ENCODE results near the gene SARM1. TPM values are rescaled to one million over a fixed set of nuclear protein-coding genes. Genes with fewer than 3 reads are reported as not detected.

SARM1 gene
- total and polyA plus RNA-seq, 2 of the 13 experiments (the other 11 are each of a cell fraction or from before 2014, with no cell fraction given): 0.73 to 0.86 TPM

DNA sequence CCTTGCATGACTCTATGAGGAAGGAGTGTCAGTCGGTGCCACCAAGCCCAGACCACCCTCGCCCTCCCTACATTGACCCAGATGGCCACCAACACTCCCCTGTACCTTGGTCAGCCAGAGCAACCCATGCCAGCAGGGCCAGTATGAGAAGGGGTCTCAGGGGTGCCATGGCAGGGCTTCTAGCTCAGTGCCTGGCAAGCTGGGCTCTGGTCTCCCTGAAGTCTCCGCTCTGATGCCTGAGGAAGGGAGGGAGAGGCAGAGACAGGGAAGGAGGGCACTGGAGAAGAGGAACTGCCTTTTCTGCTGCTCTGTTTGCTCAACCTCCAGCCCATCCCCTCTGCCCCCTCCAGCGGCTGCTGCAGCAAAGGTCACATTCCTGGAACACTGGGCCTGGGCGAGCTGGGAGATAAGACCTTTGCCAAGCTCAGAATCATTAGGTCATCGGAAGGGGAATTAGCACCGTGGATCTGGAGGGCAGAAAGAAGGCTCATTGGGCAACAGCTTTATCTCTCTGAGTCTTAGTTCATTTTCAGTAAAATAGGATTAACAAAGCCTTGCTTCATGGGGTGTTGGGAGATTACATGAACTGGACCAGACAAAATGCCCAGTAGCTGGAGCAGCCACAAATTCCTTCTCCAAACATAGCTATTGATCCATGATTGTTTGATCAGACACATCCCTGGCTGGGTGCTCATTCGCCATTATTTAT lies 1.3 kb upstream of the SARM1 start, which contains the start of gene VTN (continued):
- TF ChIP-seq CEBPB (IDR thresholded peaks at IDR 0.05; ENCODE audit: borderline replicate concordance, low read depth, low read length) (peak; percentile 91), ZFP1 (CRISPR knock-in tag; IDR thresholded peaks at IDR 0.05) (0 out of 2 replicates have a peak, but pooled peaks have one; percentile 37), ZNF232 (CRISPR knock-in tag; IDR thresholded peaks at IDR 0.05; ENCODE audit: borderline replicate concordance) (peak; percentile 86; the same call in 1 of the 2 replicates), ZNF317 (CRISPR knock-in tag; IDR thresholded peaks at IDR 0.05) (peak; percentile 35; the same call in 1 of the 2 replicates), SP140L (CRISPR knock-in tag; IDR thresholded peaks at IDR 0.05; ENCODE audit: borderline replicate concordance) (0 out of 2 replicates have a peak, but pooled peaks have one; percentile 67), KLF6 (CRISPR knock-in tag; IDR thresholded peaks at IDR 0.05) (peak; percentile 47; the same call in 1 of the 2 replicates), ZNF337 (CRISPR knock-in tag; IDR thresholded peaks at IDR 0.05; ENCODE audit: borderline replicate concordance, low read depth) (peak; percentile 67; the same call in 1 of the 2 replicates), ZNF572 (CRISPR knock-in tag; IDR thresholded peaks at IDR 0.05) (peak; percentile 64; the same call in 1 of the 2 replicates), POLR2A (IDR thresholded peaks at IDR 0.05; ENCODE audit: insufficient read depth in 1 of 2, low read depth in 2 of 2, low read length in 2 of 2) (peak; percentile 52 to 82; a peak in 3 of 4 replicates), ZNF792 (CRISPR knock-in tag; IDR thresholded peaks at IDR 0.05) (peak; percentile 66; the same call in 1 of the 2 replicates), SP5 (CRISPR knock-in tag; IDR thresholded peaks at IDR 0.05; ENCODE audit: borderline replicate concordance, low read depth) (peak; percentile 94), ZNF766 (CRISPR knock-in tag; IDR thresholded peaks at IDR 0.05; ENCODE audit: borderline replicate concordance) (0 out of 2 replicates have a peak, but pooled peaks have one; percentile 45), ZNF329 (CRISPR knock-in tag; IDR thresholded peaks at IDR 0.05; ENCODE audit: low read depth) (no peak), HMG20A (CRISPR knock-in tag; IDR thresholded peaks at IDR 0.05; ENCODE audit: borderline replicate concordance) (peak; percentile 85), KLF12 (CRISPR knock-in tag; IDR thresholded peaks at IDR 0.05; ENCODE audit: borderline replicate concordance) (peak; percentile 73; the same call in 1 of the 2 replicates), ZNF749 (CRISPR knock-in tag; IDR thresholded peaks at IDR 0.05; ENCODE audit: borderline replicate concordance) (0 out of 2 replicates have a peak, but pooled peaks have one; percentile 25), MYC (CRISPR knock-in tag; IDR thresholded peaks at IDR 0.05; ENCODE audit: borderline replicate concordance) (peak; percentile 70), HIVEP1 (CRISPR knock-in tag; IDR thresholded peaks at IDR 0.05) (peak; percentile 76; the same call in 1 of the 2 replicates)
- TF ChIP-seq, protein P1, sequence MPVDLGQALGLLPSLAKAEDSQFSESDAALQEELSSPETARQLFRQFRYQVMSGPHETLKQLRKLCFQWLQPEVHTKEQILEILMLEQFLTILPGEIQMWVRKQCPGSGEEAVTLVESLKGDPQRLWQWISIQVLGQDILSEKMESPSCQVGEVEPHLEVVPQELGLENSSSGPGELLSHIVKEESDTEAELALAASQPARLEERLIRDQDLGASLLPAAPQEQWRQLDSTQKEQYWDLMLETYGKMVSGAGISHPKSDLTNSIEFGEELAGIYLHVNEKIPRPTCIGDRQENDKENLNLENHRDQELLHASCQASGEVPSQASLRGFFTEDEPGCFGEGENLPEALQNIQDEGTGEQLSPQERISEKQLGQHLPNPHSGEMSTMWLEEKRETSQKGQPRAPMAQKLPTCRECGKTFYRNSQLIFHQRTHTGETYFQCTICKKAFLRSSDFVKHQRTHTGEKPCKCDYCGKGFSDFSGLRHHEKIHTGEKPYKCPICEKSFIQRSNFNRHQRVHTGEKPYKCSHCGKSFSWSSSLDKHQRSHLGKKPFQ (CRISPR knock-in tag; IDR thresholded peaks at IDR 0.05; ENCODE audit: insufficient replicate concordance): no peak
- TF ChIP-seq, protein P2, sequence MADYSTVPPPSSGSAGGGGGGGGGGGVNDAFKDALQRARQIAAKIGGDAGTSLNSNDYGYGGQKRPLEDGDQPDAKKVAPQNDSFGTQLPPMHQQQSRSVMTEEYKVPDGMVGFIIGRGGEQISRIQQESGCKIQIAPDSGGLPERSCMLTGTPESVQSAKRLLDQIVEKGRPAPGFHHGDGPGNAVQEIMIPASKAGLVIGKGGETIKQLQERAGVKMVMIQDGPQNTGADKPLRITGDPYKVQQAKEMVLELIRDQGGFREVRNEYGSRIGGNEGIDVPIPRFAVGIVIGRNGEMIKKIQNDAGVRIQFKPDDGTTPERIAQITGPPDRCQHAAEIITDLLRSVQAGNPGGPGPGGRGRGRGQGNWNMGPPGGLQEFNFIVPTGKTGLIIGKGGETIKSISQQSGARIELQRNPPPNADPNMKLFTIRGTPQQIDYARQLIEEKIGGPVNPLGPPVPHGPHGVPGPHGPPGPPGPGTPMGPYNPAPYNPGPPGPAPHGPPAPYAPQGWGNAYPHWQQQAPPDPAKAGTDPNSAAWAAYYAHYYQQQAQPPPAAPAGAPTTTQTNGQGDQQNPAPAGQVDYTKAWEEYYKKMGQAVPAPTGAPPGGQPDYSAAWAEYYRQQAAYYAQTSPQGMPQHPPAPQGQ (CRISPR knock-in tag; IDR thresholded peaks at IDR 0.05; ENCODE audit: borderline replicate concordance): peak; percentile 87; the same call in 1 of the 2 replicates
